GM21526 (cell line): ENCODE results near the gene IDH3B.
"Not testable (repeated sequence)": the region's sequence is repeated elsewhere in the genome, so short reads cannot be mapped to it uniquely, and the experiment has no call there.

Experiments used
- ATAC-seq: cut with Tn5 transposase; IDR thresholded peaks from one replicate; pipeline ENCODE4 v1.9.1; 2021; ENCODE audit warnings: moderate library complexity; ENCODE audit not compliant: unreplicated experiment, low FRiP score

Gene IDH3B

DNA sequence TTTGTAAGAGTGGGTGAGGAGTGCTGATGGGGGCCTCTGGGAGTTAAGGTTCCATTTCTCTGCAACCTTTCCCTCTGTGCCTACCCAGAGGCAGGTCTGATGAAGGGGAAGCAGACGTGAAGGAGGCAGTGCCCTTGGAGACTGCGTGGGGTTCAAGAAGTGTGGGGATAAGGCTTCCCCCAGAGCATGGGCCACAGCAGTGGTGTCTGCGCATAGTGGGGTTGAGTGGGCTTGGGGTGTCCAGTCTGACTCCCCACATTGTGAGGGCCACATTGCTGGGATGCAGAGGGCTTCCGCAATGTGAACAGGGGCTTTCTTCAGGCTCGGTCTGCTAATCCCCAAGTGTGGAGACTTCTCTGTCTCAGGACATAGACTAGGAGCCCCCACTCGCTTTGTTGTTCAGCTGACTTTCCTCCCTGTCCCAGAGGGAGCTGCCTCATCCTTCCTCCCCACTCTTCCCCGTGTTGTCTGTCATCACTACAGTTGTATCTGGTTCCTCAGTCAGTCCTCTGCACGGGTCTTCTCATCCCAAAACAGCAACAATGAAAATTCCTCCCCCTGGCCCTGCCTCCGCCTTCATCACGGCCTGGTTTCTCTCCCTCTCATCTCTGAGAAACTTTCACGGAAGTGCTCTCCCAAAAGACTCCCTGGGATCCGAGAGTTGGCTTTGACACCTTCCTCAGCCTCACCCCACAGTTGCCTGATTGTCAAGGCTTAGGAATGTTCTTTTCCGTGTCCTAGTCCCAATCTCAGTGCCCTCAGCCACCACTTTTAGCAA is 31.4 kb upstream of the IDH3B start:
- ATAC-seq, result no peak

DNA sequence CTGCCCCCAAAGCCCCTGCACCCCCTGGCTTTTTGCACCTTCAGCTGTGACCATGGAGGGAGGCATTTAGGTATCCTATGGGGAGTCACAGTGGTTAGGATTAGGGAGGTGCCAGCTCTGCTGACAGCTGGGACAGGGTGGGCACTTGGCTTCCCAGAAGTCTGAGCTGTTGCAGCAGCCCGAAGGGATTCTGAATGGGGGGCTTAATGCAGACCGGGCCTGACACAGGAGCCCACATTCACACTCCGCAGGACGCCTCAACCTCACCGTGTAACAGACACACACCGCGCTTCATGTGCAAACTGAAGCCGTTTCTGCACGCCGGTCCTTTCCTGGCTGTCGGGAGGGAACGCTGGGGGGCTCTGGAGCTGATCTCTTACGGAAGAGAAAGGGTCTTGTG is 30.5 kb upstream of the IDH3B start:
- ATAC-seq, result no peak

DNA sequence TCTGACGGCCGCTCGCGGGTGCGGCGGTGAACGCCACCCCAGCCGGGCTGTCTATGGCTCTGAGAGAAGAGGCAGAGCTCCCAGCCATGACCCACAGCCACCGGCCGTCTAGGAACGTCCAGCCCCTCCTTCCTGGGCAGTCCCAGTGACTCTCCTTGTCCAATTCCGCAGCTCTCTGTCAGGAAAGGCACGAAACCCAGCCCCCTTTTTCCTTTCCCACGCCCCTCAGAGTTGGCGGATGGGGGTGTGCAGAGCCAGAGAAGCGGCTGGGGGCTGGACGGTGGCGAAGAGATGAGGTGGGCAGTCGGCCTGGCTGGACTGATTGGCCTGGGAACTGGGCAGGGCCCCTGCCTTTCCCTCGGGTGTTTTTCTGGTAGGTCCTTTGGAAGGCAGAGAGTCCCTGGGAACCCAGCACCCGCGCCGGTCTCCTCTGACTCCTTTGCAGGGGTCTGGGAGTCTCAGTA is 30.0 kb upstream of the IDH3B start:
- ATAC-seq, result no peak

DNA sequence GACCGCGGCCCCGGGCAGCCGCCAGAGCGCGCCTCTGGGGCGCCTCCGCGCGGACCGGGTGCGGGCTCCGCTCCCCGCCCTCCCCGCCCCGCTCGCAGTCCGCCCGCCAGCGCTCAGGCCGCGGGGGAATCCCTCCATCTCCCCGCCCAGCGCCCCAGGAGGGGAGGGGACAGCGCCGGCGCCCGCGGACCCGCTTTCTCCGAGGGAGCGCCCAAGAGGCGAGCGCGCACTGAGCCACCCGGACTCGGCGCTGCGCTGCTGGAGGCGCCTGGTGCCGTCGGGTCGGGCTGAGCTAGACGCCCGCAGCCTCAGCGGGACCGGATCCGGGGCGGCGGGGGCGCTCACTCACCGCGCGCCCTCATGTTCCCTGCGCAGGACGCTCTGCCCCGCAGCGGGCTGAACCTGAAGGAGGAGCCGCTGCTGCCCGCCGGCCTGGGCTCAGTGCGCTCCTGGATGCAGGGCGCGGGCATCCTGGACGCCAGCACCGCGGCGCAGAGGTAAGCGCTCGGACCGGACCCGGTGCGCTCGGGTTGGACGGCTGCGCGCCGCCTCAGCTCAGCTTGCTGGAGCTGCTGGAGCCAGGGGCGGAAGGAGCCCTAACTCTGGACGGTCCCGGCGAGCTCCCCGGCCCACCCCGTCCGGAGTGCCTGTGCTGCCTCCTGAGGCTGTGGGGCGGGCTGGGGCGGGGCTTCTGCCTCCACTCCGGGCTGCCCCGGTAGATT is 29.4 kb upstream of the IDH3B start:
- ATAC-seq, result no peak

DNA sequence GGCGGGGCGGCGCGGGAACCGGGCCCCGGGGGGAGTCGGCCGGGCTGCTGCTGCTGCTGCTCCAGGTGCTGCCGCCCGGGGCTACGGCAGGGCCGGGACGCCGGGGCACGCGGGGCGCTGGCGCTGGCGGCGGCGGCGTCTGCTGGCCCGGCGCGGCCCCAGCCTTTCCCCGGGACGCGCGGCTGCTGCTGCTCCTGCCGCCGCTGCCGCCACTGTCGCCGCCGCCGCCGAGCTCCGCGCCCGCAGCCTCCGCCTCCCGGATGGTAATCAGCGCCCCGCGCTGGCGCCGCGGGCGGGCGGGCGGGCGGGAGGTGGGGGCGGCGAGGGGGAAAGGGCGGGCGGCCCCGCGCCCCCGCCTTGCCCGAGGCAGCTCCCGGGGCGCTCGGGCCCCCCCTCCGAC is 28.9 kb upstream of the IDH3B start:
- no peak for ATAC-seq

DNA sequence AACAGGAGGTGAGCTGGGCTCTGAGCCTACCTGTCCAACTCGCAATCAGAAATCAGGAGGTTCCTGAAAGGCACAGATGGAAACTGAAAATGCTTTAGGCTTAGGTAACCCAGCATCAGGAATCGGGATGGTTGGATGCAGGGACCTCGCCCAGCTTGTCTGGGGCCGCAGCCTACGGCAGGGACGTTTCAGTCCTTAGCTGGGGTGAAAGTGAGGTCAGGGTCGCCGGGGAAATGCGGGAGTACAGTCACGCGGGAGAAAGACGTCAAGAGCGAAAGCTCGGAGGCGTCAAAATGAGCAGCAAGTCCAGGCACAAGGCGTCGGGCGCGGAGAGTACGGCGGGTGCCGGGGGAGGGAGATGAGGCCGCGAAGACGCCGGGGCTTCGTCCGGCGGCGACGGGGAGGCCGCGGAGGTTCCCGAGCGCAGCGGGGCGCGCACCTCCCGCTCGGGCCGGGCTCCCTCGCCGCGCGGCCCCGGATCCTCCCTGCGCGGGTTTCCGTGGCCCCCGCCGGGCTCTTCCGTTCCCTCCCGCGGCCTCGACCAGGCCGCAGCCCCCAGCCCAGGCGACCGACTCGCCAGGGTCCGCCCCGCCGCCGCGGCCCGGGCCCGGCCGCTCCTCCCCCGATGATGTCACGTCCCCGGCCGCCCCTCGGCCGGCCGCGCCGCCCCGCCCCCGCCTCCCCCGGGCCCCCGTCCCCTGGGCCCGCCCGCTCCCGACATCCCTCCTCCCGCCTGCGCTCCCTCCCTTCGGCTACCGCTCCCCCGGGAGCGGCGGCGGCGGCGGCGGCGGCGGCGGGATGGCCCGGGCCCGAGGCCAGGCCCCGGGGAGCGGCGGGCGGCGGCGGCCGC is 28.2 kb upstream of the IDH3B start, which contains the start of gene EBF4:
TSS of gene EBF4 (plus strand) at position 745 of the 850 bp plus-strand sequence. CDS start 866 bp downstream, outside the sequence.
- ATAC-seq, result no peak

DNA sequence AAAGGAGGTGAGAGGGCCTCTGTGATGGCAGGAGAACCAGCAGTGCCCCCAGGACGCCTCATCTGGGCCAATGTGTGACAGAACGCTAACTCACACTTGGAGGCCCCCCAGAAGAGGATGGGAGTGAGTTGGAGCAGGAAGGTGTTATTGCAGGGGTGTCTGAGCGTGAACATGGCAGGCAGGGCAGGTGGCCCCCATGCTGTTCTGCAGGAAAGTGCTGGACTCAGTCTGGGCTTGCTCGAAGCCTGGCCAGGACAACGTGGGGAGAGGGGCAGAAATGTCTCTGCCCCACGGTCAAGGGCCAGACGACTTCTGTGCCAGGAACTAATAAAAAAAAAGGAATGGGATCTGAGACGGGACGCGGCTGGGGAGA is 27.6 kb upstream of the IDH3B start:
- ATAC-seq, result no peak

DNA sequence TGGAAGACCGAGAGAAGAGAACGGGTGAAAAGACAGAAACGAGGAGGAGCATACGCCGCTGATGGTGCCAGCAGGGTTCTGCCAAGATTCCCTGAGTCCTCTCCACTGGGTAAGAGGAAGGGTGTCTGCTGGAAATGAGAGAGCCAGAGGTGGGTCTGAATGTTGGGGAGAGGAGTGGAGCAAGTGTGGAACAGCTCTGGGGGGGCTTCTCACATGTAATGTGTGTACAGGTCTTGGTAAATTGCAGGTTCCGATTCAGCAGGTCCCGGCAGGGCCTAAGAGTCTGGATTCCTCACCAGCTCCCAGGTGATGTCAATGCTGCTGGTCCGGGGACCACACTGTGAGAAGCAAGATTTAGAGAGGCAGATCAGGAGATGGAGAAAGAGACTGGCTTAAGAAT is 27.1 kb upstream of the IDH3B start:
- ATAC-seq, result no peak

DNA sequence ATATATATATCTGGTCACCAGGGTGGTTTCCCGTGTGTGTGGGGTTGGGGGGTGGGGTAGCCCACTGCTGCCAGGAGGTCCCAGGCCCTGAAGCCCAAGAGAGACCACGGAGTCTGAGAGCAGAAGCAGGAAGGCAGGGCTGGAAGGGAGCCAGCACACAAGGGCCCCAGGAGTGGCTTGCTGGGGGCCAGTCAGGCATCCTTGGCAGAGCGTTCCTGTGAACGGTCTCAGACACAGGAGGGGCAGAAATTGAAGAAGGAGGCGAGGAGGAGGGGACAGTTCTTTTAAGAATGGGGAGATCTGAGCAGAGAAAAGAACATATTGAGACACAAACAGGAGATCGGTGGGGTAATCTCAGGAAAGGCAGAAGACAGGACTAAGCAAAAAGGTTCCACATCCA is 26.7 kb upstream of the IDH3B start:
- ATAC-seq, result no peak

DNA sequence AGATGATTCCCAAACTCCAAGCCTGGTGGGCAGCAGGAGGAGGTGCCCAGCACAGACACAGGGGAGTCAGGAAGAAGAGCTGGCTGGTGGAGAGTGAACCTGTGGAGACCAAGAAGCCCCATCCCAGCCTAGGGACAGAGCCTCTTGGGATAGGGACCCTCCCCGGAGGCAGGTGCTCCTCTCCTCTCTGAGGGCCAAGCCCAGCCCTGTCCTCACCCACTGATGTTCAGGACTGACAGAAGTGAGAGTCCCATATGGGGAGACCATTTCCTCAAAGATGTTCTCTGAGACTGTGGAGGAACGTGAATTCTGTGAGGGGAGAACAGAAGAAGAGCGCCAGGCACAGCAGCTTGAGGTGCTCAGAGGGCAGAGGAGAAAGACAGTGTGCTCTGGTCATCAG is 26.2 kb upstream of the IDH3B start:
- ATAC-seq, result no peak

DNA sequence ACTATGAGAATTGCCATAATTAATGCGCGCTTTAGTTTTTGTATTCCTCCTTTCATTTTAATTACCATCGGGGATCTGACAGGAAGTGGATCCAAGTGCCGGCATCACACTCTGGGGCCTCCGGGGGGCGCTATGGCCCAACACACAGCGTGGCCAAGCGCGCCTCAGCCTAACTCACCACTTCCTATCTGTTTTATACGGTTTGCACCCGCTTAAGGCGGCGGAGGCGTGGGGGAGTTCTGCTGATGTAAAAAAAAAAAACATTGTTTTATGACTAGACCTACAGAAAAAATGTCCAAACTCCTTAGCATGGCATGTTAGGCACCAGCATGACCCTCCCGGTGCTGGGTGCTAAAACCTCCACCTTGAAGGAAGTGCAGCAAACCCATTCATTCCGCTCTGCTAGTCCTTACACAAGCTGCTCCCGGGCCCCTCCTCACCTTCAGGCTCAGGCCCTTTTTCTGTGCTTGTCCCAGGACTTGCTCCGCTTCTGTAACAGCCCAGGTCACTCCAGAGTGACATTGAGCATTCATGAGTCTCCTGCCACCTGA is 24.1 kb upstream of the IDH3B start:
- no peak for ATAC-seq

DNA sequence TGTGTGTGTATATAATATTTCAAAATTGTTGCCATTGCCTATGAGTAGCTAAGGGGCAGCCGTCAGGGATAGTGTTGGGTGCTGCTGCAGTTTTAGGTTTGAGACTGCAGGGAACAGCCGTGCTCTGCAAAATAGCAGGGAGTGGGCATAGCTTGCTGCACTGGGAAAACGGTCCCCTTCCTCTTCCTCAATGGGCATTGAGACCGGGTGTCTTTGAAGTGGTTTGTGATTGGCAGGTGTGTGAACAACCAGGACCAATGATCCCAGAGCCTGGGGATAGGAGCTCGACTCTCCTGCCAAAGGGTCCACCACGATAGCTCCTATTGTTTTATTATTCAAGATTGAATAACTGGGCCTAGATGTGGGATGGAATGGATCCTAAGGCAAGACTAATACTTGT is 23.5 kb upstream of the IDH3B start:
- ATAC-seq, result no peak

DNA sequence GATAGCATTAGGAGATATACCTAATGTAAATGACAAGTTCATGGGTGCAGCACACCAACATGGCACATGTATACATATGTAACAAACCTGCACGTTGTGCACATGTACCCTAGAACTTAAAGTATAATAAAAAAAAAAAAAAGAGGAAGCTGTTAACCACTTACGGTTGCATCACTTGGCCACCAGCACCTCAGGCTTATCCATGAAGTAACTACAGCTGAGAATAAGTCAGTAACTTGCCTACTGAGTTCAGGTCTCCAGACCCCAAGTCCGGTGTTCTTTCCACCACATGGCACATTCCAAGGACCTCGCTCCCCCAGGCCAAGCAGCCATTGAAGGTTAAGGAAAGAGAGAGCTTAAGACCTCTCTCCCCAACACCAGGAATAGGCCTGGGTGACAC is 20.8 kb upstream of the IDH3B start:
- not testable (repeated sequence) for ATAC-seq

DNA sequence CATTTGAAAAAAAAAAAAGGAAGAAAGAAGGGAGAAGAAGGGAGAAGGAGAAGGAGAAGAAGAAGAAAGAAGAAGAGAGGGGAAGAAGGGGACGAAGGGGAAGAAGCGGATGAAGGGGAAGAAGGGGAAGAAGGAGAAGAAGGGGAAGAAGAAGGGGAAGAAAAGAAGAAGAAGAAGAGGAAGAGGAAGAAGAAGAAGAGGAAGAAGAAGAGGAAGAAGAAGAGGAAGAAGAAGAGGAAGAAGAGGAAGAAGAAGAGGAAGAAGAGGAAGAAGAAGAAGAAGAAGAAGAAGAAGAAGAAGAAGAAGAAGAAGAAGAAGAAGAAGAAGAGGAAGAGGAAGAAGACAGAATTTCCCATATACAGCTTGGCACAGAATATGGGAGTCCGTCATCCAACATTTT is 18.0 kb upstream of the IDH3B start:
- ATAC-seq, result not testable (repeated sequence)

DNA sequence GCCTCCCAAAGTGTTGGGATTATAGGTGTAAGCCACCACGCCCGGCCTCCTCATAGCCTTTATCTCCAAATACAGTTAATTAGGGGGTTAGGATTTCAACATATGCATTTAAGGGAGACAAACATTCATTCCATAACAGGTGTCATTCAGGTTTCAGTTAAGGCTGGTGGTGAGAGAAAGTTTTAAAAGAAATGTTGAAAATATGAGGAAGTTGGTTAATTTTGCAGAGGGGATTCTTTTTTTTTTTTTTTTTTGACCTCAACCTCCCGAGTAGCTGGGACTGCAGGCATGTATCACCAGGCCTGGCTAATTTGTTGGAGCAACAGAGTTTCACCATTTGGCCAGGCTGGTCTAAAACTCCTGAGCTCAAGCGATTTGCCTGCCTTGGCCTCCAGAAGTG is 16.0 kb upstream of the IDH3B start:
- no peak for ATAC-seq

DNA sequence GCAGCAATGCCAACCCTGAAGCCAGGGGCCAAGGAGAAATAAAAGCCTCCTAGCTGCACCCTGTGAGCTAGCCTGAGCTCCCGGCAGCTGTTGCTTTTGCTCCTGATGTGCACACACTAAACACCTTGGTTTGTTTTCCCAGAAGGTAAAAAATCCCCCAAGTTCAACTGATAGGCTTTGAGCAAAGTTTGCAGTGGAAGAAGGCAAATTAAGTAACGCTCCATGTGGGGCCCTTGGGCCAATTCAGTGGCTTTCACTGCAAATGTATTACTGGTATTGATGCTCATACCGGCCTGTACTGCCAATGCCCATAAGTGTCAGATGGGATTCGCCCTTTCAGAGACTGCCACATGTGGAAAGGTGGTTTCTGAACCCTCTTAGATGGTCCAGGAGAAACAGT is 9.4 kb upstream of the IDH3B start:
- no peak for ATAC-seq

DNA sequence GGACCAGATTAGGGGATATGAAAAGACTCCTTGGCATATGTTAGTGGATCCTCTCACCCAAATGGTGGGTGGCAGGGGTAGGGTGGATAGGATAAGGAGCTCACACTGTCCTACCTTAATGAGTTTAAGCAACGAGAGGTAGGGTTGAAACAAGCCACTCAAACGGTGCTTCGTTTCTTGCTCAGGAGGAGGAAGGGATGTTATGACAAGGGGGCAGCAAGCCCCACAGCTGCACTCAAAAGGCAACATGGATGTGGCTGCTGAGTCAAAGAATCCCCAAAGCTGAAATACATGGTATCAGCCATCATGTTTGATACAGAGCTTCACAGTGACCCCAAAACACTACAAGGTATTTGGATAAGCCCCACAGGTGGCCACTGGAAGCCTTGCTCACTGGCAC is 8.4 kb upstream of the IDH3B start:
- no peak for ATAC-seq

DNA sequence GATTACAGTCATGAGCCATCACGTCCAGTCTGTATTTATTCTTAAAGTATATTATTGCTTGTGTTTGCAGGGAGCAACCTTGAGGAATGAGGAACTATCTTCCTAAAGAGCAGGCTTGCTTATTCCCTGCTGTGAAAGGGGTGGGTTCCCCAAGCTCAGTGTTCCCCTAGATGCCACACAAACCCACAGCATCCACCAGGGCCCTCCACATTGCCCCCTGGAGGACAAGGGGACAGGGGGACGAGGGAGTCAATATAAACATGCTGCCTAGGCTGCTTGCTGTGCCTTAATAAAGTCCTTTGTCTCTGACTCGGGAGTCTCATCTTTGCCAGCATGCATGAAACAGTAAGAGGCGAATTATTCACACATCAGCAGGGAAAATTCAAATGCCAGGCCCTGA is 8.0 kb upstream of the IDH3B start:
- no peak for ATAC-seq

DNA sequence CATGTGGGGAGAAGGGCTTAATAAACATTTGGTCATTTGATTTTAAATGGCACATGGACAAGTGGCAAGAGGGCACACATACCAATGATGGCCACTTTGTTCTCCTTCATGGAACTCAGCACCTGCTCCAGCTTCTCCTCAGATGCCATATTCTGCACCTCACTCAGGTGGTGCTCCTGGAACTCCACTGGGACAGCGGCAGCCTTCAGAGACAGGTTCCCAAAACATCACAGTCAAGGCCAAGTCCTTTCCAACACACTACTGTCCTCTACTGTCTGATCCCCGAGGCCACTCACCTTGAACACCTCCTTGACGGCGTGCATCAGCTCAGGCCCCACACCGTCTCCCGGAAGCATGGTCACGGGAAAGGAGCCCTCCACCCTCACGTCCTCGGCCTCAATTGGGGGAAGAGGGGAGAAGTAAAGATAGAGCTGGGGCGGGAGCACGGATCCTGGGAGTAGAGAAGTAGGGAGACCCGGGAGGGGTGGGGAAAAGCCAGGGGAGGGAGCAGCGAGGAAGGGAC is 591 bp downstream of the IDH3B start:
- no peak for ATAC-seq

DNA sequence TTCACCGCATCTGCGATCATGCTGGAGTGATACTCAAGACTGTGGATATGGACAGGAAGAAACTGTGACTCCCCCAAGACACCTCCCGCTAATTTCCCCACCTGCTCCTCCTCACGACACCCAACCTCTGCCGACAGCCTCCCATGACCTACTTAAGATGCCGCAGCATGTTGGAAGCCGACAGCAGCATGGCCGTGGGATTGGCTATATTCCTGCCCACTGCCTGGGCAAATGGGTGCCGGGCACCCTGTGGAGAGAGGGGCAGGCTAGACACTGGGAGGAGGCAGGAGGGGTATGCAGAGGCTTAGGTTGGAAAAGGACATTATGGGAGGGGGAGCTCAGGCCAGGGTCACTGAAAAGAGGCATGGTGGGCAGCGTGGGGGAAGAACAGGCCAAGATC is 4.5 kb downstream of the IDH3B start:
- ATAC-seq, result no peak
